Neural crest cell (in vitro differentiated cells): ENCODE data around the gene LTA. TPM values are rescaled to one million over a fixed set of nuclear protein-coding genes. Genes with fewer than 3 reads are reported as not detected.

ENCODE experiments used
- DNase-seq: peaks from one replicate; pipeline ENCODE4 v3.0.0; 2021; ENCODE audit warnings: low read depth, mixed read lengths, low spot score
- H3K27ac Mint-ChIP-seq: one replicate; pipeline ENCODE4 v1.8.0; 2021; ENCODE audit warnings: mild to moderate bottlenecking, mixed read lengths; ENCODE audit not compliant: unreplicated experiment
- H3K27me3 Mint-ChIP-seq: 2 replicates; pipeline ENCODE4 v1.8.0; 2021; ENCODE audit warnings: low read depth, mild to moderate bottlenecking, mixed read lengths
- H3K36me3 Mint-ChIP-seq: 2 replicates; pipeline ENCODE4 v1.8.0; 2021; ENCODE audit warnings: low read depth, mild to moderate bottlenecking, mixed read lengths
- H3K4me1 Mint-ChIP-seq: 2 replicates; pipeline ENCODE4 v1.8.0; 2021; ENCODE audit warnings: mixed read lengths
- H3K4me3 Mint-ChIP-seq: one replicate; pipeline ENCODE4 v1.8.0; 2021; ENCODE audit warnings: mild to moderate bottlenecking, mixed read lengths
- H3K9me3 Mint-ChIP-seq: 2 replicates; pipeline ENCODE4 v1.8.0; 2021; ENCODE audit warnings: mixed read lengths
- CTCF ChIP-seq: fragments of 200-600 bp; sonication (generic); conservative IDR thresholded peaks from 2 replicates; pipeline ENCODE4 v1.5.0; 2021; ENCODE audit warnings: antibody characterized with exemption, mild to moderate bottlenecking
- long read RNA-seq: library from polyadenylated mRNA; unstranded; transcript quantifications from one replicate; pipeline ENCODE4 v2.0.0, GENCODE V29; 2020
- total RNA-seq: library from RNA; stranded (reverse); gene quantifications from 2 replicates; pipeline ENCODE4 v1.2.1, GENCODE V29; 2021

Gene LTA
- 0.26 and 0.36 TPM in 2 replicates for total RNA-seq
- long read RNA-seq, result 0 reads

- peaks cover 17% of the 10 kb centered on the region for H3K4me1 Mint-ChIP-seq
- H3K9me3 Mint-ChIP-seq, result no peaks in the 10 kb centered on the region
- H3K27ac Mint-ChIP-seq, result peak within 1 kb of the TSS; percentile 81
- H3K27me3 Mint-ChIP-seq, result peaks cover 3% of the 10 kb centered on the region
- no peak within 1 kb of the TSS for H3K4me3 Mint-ChIP-seq
- no peaks in the 10 kb centered on the region for H3K36me3 Mint-ChIP-seq
- DNase-seq, result no peak
- no peak for TF ChIP-seq CTCF
Observed at GRCh38 chr6:31572041-31572911, at the start of gene LTA. Gene LTA (plus strand): TSS chr6:31572289. CDS start chr6:31572743, 454 bp downstream.

- TF ChIP-seq CTCF, result no peak
- Mint-ChIP-seq H3K4me1 (peaks cover 5% of the 10 kb centered on the region), H3K36me3 (peaks cover 9% of the 10 kb centered on the region), H3K27ac (no peak overlapping the region), H3K27me3 (peaks cover 24% of the 10 kb centered on the region), H3K9me3 (no peaks in the 10 kb centered on the region), H3K4me3 (peak overlapping the region; percentile 6)
- DNase-seq, result no peak
Observed at GRCh38 chr6:31525553-31525931, 46.5 kb upstream of the LTA start.

- TF ChIP-seq CTCF, result no peak
- Mint-ChIP-seq H3K27me3 (peaks cover 21% of the 10 kb centered on the region), H3K4me1 (peaks cover 5% of the 10 kb centered on the region), H3K9me3 (no peaks in the 10 kb centered on the region), H3K36me3 (peaks cover 14% of the 10 kb centered on the region), H3K27ac (no peak overlapping the region), H3K4me3 (peak overlapping the region; percentile 6)
- DNase-seq, result no peak
Observed at GRCh38 chr6:31525932-31526591, 46.0 kb upstream of the LTA start.

GRCh38 chr6:31528307-31528777 is 43.7 kb upstream of the LTA start:
- Mint-ChIP-seq H3K9me3 (no peaks in the 10 kb centered on the region), H3K4me1 (peaks cover 16% of the 10 kb centered on the region), H3K4me3 (peak overlapping the region; percentile 69), H3K27me3 (peaks cover 9% of the 10 kb centered on the region), H3K27ac (peak overlapping the region; percentile 38), H3K36me3 (peaks cover 25% of the 10 kb centered on the region)
- DNase-seq, result no peak
- no peak for TF ChIP-seq CTCF

- TF ChIP-seq CTCF, result no peak
- peaks cover 19% of the 10 kb centered on the region for H3K4me1 Mint-ChIP-seq
- peaks cover 9% of the 10 kb centered on the region for H3K27me3 Mint-ChIP-seq
- H3K27ac Mint-ChIP-seq, result peak within 1 kb of the TSS; percentile 38
- no peak for DNase-seq
- H3K9me3 Mint-ChIP-seq, result no peaks in the 10 kb centered on the region
- peaks cover 27% of the 10 kb centered on the region for H3K36me3 Mint-ChIP-seq
- peak within 1 kb of the TSS; percentile 69 for H3K4me3 Mint-ChIP-seq
Observed at GRCh38 chr6:31528821-31529328, 43.2 kb upstream of the LTA start, which contains the start of gene MCCD1. Gene MCCD1 (plus strand): TSS chr6:31528962. CDS start chr6:31529015, 53 bp downstream.
